Measurements from ENCODE around the gene FBN3. TPM values are rescaled to one million over a fixed set of nuclear protein-coding genes. Genes with fewer than 3 reads are reported as not detected.
A peak's percentile ranks its signal among the peaks of the same experiment; 100 is the strongest.
"Not testable (repeated sequence)": the region's sequence is repeated elsewhere in the genome, so short reads cannot be mapped to it uniquely, and the experiment has no call there.

FBN3 gene
- polyA plus RNA-seq, 4 donors: 28.0 to 50.5 (median 34.4) TPM

GRCh38 chr19:8064911-8065874, 84.2 kb downstream of the FBN3 start:
- no peak for DNase-seq (ENCODE audit: low read depth in 4 of 4, low spot score in 2 of 4)

- no peak for DNase-seq (ENCODE audit: low read depth in 4 of 4, low spot score in 2 of 4)
These were observed 91.7 kb downstream of the FBN3 start for GRCh38 chr19:8057545-8058270.

GRCh38 chr19:8056533-8056932, 92.9 kb downstream of the FBN3 start:
- DNase-seq (ENCODE audit: low read depth in 4 of 4, low spot score in 2 of 4): no peak

GRCh38 chr19:8054169-8054568, 95.2 kb downstream of the FBN3 start:
- no peak for DNase-seq (ENCODE audit: low read depth in 4 of 4, low spot score in 2 of 4)

GRCh38 chr19:8052464-8052859, 96.9 kb downstream of the FBN3 start, which contains the start of gene CCL25:
CCL25 (plus strand) TSS chr19:8052760; CDS start chr19:8053050, 290 bp downstream.
- no peak for DNase-seq (ENCODE audit: low read depth in 4 of 4, low spot score in 2 of 4)

GRCh38 chr19:8050274-8051096, 98.9 kb downstream of the FBN3 start:
- DNase-seq (ENCODE audit: low read depth in 4 of 4, low spot score in 2 of 4): peak in 3 of 4 donors; percentile 63 to 79 (median 68)

- no peak for DNase-seq (ENCODE audit: low read depth in 4 of 4, low spot score in 2 of 4)
These were observed 102.7 kb downstream of the FBN3 start for GRCh38 chr19:8046569-8047165.

- DNase-seq (ENCODE audit: low read depth in 4 of 4, low spot score in 2 of 4): no peak
These were observed 103.4 kb downstream of the FBN3 start for GRCh38 chr19:8045872-8046568.

GRCh38 chr19:8044018-8044417, 105.4 kb downstream of the FBN3 start:
- no peak for DNase-seq (ENCODE audit: low read depth in 4 of 4, low spot score in 2 of 4)

- no peak for DNase-seq (ENCODE audit: low read depth in 4 of 4, low spot score in 2 of 4)
These were observed 106.5 kb downstream of the FBN3 start for GRCh38 chr19:8042900-8043299.

- no peak for DNase-seq (ENCODE audit: low read depth in 4 of 4, low spot score in 2 of 4)
These were observed 107.9 kb downstream of the FBN3 start for GRCh38 chr19:8041531-8041931.

GRCh38 chr19:8039231-8039630, 110.2 kb downstream of the FBN3 start:
- no peak for DNase-seq (ENCODE audit: low read depth in 4 of 4, low spot score in 2 of 4)

GRCh38 chr19:8038815-8039214, 110.6 kb downstream of the FBN3 start:
- DNase-seq (ENCODE audit: low read depth in 4 of 4, low spot score in 2 of 4): no peak

- DNase-seq (ENCODE audit: low read depth in 4 of 4, low spot score in 2 of 4): no peak
These were observed 112.8 kb downstream of the FBN3 start for GRCh38 chr19:8036434-8037099.

- no peak for DNase-seq (ENCODE audit: low read depth in 4 of 4, low spot score in 2 of 4)
These were observed 115.2 kb downstream of the FBN3 start for GRCh38 chr19:8034178-8034525.

GRCh38 chr19:8033287-8034177, 115.9 kb downstream of the FBN3 start:
- DNase-seq (ENCODE audit: low read depth in 4 of 4, low spot score in 2 of 4): not testable (repeated sequence)

- DNase-seq (ENCODE audit: low read depth in 4 of 4, low spot score in 2 of 4): no peak
These were observed 118.4 kb downstream of the FBN3 start for GRCh38 chr19:8030960-8031359.

- DNase-seq (ENCODE audit: low read depth in 4 of 4, low spot score in 2 of 4): peak in 1 of 4 donors; percentile 41
These were observed 120.4 kb downstream of the FBN3 start for GRCh38 chr19:8028951-8029491.

Measured in left renal cortex interstitium (tissue), 4 donors.